Endodermal cell (in vitro differentiated cells): Measurements from ENCODE around the gene KIAA0825. TPM values are rescaled to one million over a fixed set of nuclear protein-coding genes. Genes with fewer than 3 reads are reported as not detected.

Source experiments
- DNase-seq: peaks from one replicate; pipeline ENCODE4 v3.0.0-alpha.2; 2017
- H3K27ac ChIP-seq: 2 replicates; pipeline ENCODE4 v1.5.1; 2013; ENCODE audit warnings: mild to moderate bottlenecking, low read depth, low read length, moderate library complexity
- H3K27me3 ChIP-seq: 2 replicates; pipeline ENCODE4 v1.6.1; 2013; ENCODE audit warnings: mild to moderate bottlenecking, low read length, moderate library complexity; ENCODE audit not compliant: insufficient read depth, control insufficient read depth, poor library complexity, severe bottlenecking
- H3K36me3 ChIP-seq: 2 replicates; pipeline ENCODE4 v1.7.0; 2013; ENCODE audit warnings: mild to moderate bottlenecking, low read length, moderate library complexity; ENCODE audit not compliant: control insufficient read depth, insufficient read depth
- H3K4me1 ChIP-seq: one replicate; pipeline ENCODE4 v1.7.0; 2013; ENCODE audit warnings: low read length; ENCODE audit not compliant: control insufficient read depth, insufficient read depth
- H3K4me3 ChIP-seq: 2 replicates; pipeline ENCODE4 v1.5.1; 2013; ENCODE audit warnings: mild to moderate bottlenecking, low read length, moderate library complexity
- H3K9ac ChIP-seq: 2 replicates; pipeline ENCODE4 v1.6.1; 2013; ENCODE audit warnings: mild to moderate bottlenecking, low read length, moderate library complexity; ENCODE audit not compliant: poor library complexity, severe bottlenecking; ENCODE audit errors: extremely low read depth
- H3K9me3 ChIP-seq: 2 replicates; pipeline ENCODE4 v1.6.1; 2013; ENCODE audit warnings: mild to moderate bottlenecking, low read length, moderate library complexity; ENCODE audit not compliant: control insufficient read depth
- H3K27ac Mint-ChIP-seq: 2 replicates; pipeline ENCODE4 v1.8.0; 2020; ENCODE audit warnings: mixed read lengths
- H3K27me3 Mint-ChIP-seq: 2 replicates; pipeline ENCODE4 v1.8.0; 2021; ENCODE audit warnings: mild to moderate bottlenecking, mixed read lengths; ENCODE audit not compliant: insufficient read depth
- H3K36me3 Mint-ChIP-seq: 2 replicates; pipeline ENCODE4 v1.8.0; 2020; ENCODE audit warnings: low read depth, mixed read lengths
- H3K4me1 Mint-ChIP-seq: 2 replicates; pipeline ENCODE4 v1.8.0; 2020; ENCODE audit warnings: mixed read lengths
- H3K4me3 Mint-ChIP-seq: 2 replicates; pipeline ENCODE4 v1.8.0; 2020; ENCODE audit warnings: mild to moderate bottlenecking, moderate library complexity, mixed read lengths
- H3K9me3 Mint-ChIP-seq: 2 replicates; pipeline ENCODE4 v1.8.0; 2020; ENCODE audit warnings: mild to moderate bottlenecking, mixed read lengths
- CTCF ChIP-seq: fragments of 200-600 bp; sonication (generic); conservative IDR thresholded peaks from 2 replicates; pipeline ENCODE4 v1.5.0; 2021; ENCODE audit warnings: antibody characterized with exemption, mild to moderate bottlenecking
- WGBS, 2 experiments: methylation state at CpG; one replicate each; pipeline versions ENCODE4 v1.1.5 to v1.1.7; 2013; ENCODE audit warnings: missing lambda C conversion rate in 2 of 2, mixed read lengths in 1 of 2; ENCODE audit not compliant: insufficient coverage in 1 of 2, insufficient read length in 1 of 2; 5-methylcytosine and 5-hydroxymethylcytosine counted together
- total RNA-seq, 2 donors: library from RNA; stranded (reverse); fragmentation: NEBNext Ultra II Directional in 1 of 2; extraction: Animal tissue kit (Norgen Biotek cat#: 25700) in 1 of 2; gene quantifications; 2 replicates in 1 of 2; 3 replicates in 1 of 2; pipeline ENCODE4 v1.2.1, GENCODE V29; 2021

Gene KIAA0825
- total RNA-seq, 2 donors from 2014 or later = 2.6 to 3.1 TPM

GRCh38 chr5:94526706-94527105 is 91.7 kb downstream of the KIAA0825 start:
- no peak overlapping the region for H3K4me3 ChIP-seq

GRCh38 chr5:94524841-94525697 is 93.3 kb downstream of the KIAA0825 start:
- no peak for DNase-seq
- Mint-ChIP-seq H3K9me3 (no peaks in the 10 kb centered on the region), H3K4me3 (no peak overlapping the region), H3K27ac (no peak overlapping the region), H3K36me3 (no peaks in the 10 kb centered on the region), H3K4me1 (peaks cover 25% of the 10 kb centered on the region), H3K27me3 (no peaks in the 10 kb centered on the region)
- WGBS, 2 experiments = 66 to 71% methylated on average over 2 to 4 of the region's 4 CpGs
- Histone ChIP-seq H3K9ac (no peak overlapping the region), H3K27ac (peak overlapping the region; percentile 13), H3K4me1 (peaks cover 13% of the 10 kb centered on the region), H3K4me3 (no peak overlapping the region), H3K27me3 (no peaks in the 10 kb centered on the region), H3K36me3 (no peaks in the 10 kb centered on the region), H3K9me3 (no peaks in the 10 kb centered on the region)
- peak; percentile 81 for TF ChIP-seq CTCF

More at GRCh38 chr5:94526706-94527105, 91.7 kb downstream of the KIAA0825 start:
- Histone ChIP-seq H3K9ac (no peak overlapping the region), H3K27ac (no peak overlapping the region), H3K36me3 (no peaks in the 10 kb centered on the region), H3K9me3 (no peaks in the 10 kb centered on the region), H3K27me3 (no peaks in the 10 kb centered on the region), H3K4me1 (peaks cover 13% of the 10 kb centered on the region)
- H3K27me3 Mint-ChIP-seq = no peaks in the 10 kb centered on the region
- H3K27ac Mint-ChIP-seq = peak overlapping the region; percentile 12
- peak; percentile 44 for DNase-seq
- no peaks in the 10 kb centered on the region for H3K36me3 Mint-ChIP-seq
- TF ChIP-seq CTCF = no peak
- H3K9me3 Mint-ChIP-seq = no peaks in the 10 kb centered on the region
- H3K4me3 Mint-ChIP-seq = no peak overlapping the region
- 63% methylated on average over 1 of the region's 2 CpGs; no CpG with 5 or more reads in 1 of the 2 experiments for WGBS, 2 experiments
- peaks cover 25% of the 10 kb centered on the region for H3K4me1 Mint-ChIP-seq

- Mint-ChIP-seq H3K4me3 (no peak overlapping the region), H3K36me3 (no peaks in the 10 kb centered on the region), H3K27ac (no peak overlapping the region), H3K9me3 (no peaks in the 10 kb centered on the region), H3K27me3 (no peaks in the 10 kb centered on the region), H3K4me1 (peaks cover 25% of the 10 kb centered on the region)
- no peaks in the 10 kb centered on the region for H3K27me3 ChIP-seq
- H3K36me3 ChIP-seq = no peaks in the 10 kb centered on the region
- no peak overlapping the region for H3K4me3 ChIP-seq
- H3K9ac ChIP-seq = no peak overlapping the region
- no peak for TF ChIP-seq CTCF
- no peak for DNase-seq
- no peaks in the 10 kb centered on the region for H3K9me3 ChIP-seq
- H3K4me1 ChIP-seq = peaks cover 13% of the 10 kb centered on the region
- H3K27ac ChIP-seq = no peak overlapping the region
Observed at GRCh38 chr5:94523018-94523417, 95.4 kb downstream of the KIAA0825 start.
